T-helper 1 cell treated with Interleukin-12 subunit alpha and Interleukin-12 subunit beta and Interleukin-4 antibody, amounts not matched to agents 30 μg/mL and 1 μg/mL, for 36 hours (primary cell): ENCODE measurements around the gene DNAJB2.
A peak's percentile ranks its signal among the peaks of the same experiment; 100 is the strongest.
"Not testable (repeated sequence)": the region's sequence is repeated elsewhere in the genome, so short reads cannot be mapped to it uniquely, and the experiment has no call there.

Experiments used
- H3K27ac Mint-ChIP-seq: one replicate; pipeline ENCODE4 v1.8.0; 2021; ENCODE audit warnings: mild to moderate bottlenecking, mixed read lengths
- H3K27me3 Mint-ChIP-seq: one replicate; pipeline ENCODE4 v1.8.0; 2021; ENCODE audit warnings: low read depth, mixed read lengths
- H3K36me3 Mint-ChIP-seq: one replicate; pipeline ENCODE4 v1.8.0; 2021; ENCODE audit warnings: low read depth, mixed read lengths
- H3K4me1 Mint-ChIP-seq: one replicate; pipeline ENCODE4 v1.8.0; 2021; ENCODE audit warnings: low read depth, mixed read lengths
- H3K4me3 Mint-ChIP-seq: one replicate; pipeline ENCODE4 v1.8.0; 2021; ENCODE audit warnings: mild to moderate bottlenecking, moderate library complexity, mixed read lengths
- H3K9me3 Mint-ChIP-seq: one replicate; pipeline ENCODE4 v1.8.0; 2021; ENCODE audit warnings: mixed read lengths

DNAJB2 gene

GRCh38 chr2:219252084-219252483 is 27.1 kb upstream of the DNAJB2 start:
- Mint-ChIP-seq H3K36me3 (peaks cover 61% of the 10 kb centered on the region), H3K27me3 (no peaks in the 10 kb centered on the region), H3K4me1 (peaks cover 61% of the 10 kb centered on the region), H3K9me3 (no peaks in the 10 kb centered on the region), H3K27ac (peak overlapping the region; percentile 97), H3K4me3 (peak overlapping the region; percentile 99)

- H3K4me1 Mint-ChIP-seq, result peaks cover 56% of the 10 kb centered on the region
- no peaks in the 10 kb centered on the region for H3K27me3 Mint-ChIP-seq
- peaks cover 57% of the 10 kb centered on the region for H3K36me3 Mint-ChIP-seq
- H3K9me3 Mint-ChIP-seq, result no peaks in the 10 kb centered on the region
- peak overlapping the region; percentile 97 for H3K27ac Mint-ChIP-seq
- H3K4me3 Mint-ChIP-seq, result peak overlapping the region; percentile 99
Observed at GRCh38 chr2:219252570-219252899, 26.6 kb upstream of the DNAJB2 start.

DNA sequence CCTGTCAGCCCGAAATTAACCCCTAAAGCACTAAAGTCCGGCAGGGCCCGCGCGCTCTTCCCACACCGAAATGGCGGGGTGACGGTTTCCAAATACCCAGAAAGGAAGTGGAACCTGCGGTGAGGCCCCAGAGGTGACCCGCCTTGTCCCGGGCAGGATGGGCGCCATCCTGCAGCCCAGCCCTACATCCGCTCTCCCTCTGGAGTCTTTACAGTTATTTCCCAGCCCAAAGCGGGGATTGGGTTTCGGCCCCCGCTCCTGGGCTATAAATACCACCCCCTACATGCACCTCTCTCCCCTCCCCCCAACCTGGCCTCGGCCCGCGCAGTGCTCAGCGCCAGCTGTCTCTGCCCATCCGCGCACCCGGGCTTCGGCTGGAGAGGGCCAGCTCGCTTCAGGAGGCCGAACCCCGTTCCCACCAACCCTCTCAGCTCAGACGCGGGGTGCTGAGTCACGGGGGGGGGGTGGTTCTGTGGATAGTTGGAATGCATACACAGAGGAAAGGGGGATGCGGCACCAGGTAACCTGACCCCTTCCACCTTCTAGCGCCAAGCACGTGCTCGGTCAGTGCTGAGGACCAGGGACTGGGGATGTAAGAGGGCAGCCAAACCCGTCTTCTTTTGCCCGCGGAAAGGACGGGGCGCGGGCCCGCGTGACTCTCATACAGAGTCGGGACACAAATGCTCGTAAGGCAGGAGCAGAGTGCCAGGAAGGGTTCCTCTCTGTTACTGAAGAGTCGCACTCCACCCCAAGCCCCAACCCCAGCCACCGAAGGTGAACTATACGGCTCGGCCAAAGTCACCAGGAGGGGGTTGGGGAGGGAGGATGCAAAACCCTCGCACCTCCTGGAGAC is 26.0 kb upstream of the DNAJB2 start, which contains the start of gene TUBA4B:
Gene TUBA4B, plus strand, starts transcription at position 344 of the 853 bp plus-strand sequence. Its CDS starts 165 bp downstream, at position 509.
- peaks cover 51% of the 10 kb centered on the region for H3K36me3 Mint-ChIP-seq
- H3K4me3 Mint-ChIP-seq, result peak within 1 kb of the TSS; percentile 99
- H3K9me3 Mint-ChIP-seq, result no peaks in the 10 kb centered on the region
- peak within 1 kb of the TSS; percentile 97 for H3K27ac Mint-ChIP-seq
- no peaks in the 10 kb centered on the region for H3K27me3 Mint-ChIP-seq
- H3K4me1 Mint-ChIP-seq, result peaks cover 50% of the 10 kb centered on the region

DNA sequence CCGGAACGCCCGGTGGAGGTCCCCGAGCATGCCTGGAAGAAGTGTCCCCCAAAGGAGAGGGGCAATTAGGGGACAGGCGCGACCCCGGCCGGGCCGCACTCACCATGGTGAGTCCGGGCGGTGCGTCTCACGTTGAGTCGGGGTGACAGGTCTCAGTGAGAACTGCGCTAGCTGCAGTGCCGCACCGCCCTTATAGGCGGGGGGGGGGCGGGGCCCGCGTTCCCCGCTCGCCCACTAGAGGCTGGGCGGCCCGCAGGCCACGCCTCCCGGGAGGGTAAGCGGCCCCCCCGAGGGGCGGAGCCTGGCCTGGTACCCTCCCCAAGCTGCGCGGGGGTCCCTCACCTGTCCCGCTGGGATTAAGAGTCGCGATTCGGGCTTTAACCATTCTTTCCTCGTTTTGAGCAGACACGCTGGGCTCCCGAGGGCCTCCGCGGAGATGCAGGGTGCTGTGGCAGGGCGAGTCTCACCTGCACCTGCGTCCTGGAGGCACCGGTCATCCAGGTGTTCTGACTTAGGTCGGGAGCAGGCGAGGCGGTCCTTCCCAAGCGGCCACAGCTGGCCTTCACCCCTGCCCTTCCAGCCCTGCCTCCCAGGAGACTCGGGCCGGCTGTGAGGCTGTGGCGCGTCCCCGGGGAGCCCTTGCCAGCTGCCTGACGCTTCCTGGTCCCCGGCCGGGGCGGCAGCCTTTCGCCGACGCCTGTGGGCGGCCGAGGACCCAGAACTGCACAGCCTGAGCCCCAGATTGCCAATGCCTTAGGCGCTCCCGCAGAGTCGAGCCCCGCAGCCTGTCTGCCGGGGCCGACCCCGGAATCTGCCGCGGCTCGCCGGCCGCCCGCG is 25.2 kb upstream of the DNAJB2 start, which contains the start of gene TUBA4A:
Gene TUBA4A, minus strand, starts transcription at position 166 of the 837 bp plus-strand sequence. Its CDS starts 60 bp downstream, at position 106.
- Mint-ChIP-seq H3K4me1 (peaks cover 42% of the 10 kb centered on the region), H3K27me3 (no peaks in the 10 kb centered on the region), H3K36me3 (peaks cover 43% of the 10 kb centered on the region), H3K4me3 (peak within 1 kb of the TSS; percentile 99), H3K9me3 (no peaks in the 10 kb centered on the region), H3K27ac (peak within 1 kb of the TSS; percentile 97)

- Mint-ChIP-seq H3K9me3 (no peaks in the 10 kb centered on the region), H3K4me3 (peak overlapping the region; percentile 83), H3K27me3 (peaks cover 3% of the 10 kb centered on the region), H3K27ac (peak overlapping the region; percentile 95), H3K36me3 (peaks cover 35% of the 10 kb centered on the region), H3K4me1 (peaks cover 35% of the 10 kb centered on the region)
Observed at GRCh38 chr2:219254590-219255201, 24.5 kb upstream of the DNAJB2 start.

GRCh38 chr2:219258942-219259341 is 20.2 kb upstream of the DNAJB2 start:
- H3K4me3 Mint-ChIP-seq, H3K36me3 Mint-ChIP-seq, H3K9me3 Mint-ChIP-seq, H3K27ac Mint-ChIP-seq: not testable (repeated sequence)
- Mint-ChIP-seq H3K4me1 (peaks cover 11% of the 10 kb centered on the region), H3K27me3 (peaks cover 31% of the 10 kb centered on the region)

DNA sequence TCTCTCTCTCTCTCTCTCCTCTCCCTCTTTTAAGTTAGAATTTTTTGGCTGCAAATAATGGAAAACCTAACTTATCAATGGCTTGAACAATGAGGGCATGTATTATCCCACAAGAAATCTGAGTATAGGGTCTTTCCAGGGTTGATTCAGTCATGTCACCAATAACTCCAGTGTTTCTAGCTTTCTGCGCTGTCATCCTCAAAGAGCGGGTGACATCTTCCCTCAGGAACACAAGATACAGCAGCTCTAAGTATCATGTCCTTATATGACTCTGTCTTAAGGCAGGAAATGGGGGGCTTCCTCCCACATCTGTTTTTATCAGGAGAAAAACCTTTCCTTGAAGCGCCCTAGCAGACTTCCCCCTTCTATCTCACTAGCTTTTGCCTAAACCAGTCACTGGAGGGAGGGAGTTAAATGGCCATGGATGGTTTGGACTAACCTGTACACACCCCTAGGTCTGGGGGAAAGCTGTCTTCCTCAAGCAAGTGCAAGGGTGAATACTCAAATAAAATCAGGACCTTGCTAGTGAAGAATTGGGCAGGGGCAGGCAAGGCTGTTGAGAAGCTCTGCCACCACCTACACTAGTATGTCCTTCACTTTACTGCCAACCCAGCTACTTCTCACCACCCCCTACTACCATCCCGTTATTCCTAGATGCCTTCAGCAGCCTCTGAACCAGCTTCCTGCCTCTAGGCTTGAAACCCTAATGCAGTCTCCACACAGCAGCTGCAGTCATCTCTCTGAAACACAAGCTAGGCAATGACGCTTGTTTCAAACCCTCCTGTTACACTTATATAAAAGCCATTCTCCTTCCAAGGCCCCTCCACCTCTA is 17.9 kb upstream of the DNAJB2 start:
- Mint-ChIP-seq H3K27ac (no peak overlapping the region), H3K36me3 (no peaks in the 10 kb centered on the region), H3K9me3 (no peaks in the 10 kb centered on the region), H3K4me1 (no peaks in the 10 kb centered on the region), H3K27me3 (peaks cover 31% of the 10 kb centered on the region), H3K4me3 (no peak overlapping the region)

- Mint-ChIP-seq H3K9me3 (no peaks in the 10 kb centered on the region), H3K27me3 (peaks cover 14% of the 10 kb centered on the region), H3K4me1 (no peaks in the 10 kb centered on the region), H3K4me3 (no peak overlapping the region), H3K36me3 (no peaks in the 10 kb centered on the region), H3K27ac (no peak overlapping the region)
Observed at GRCh38 chr2:219266232-219266631, 12.9 kb upstream of the DNAJB2 start.

DNA sequence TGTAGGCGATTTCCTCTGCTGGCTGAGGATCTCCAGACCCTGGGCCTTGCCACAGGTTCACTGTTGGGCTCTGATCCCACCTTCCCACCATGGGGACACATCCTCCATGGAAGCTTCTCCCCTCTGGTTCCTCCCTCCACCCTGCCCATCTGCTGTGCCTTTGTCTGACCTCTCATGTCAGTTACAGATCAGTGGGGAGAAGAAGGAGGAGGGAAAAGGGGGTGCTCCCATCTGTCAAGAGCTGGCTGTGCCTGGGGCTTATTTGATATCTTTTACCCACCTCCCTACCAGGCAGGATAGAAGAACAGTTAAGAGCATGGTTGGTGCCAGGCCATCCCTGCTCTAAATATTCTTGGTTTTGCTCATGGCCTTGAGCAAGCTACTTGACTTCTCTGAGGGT is 12.3 kb upstream of the DNAJB2 start:
- no peaks in the 10 kb centered on the region for H3K9me3 Mint-ChIP-seq
- peaks cover 9% of the 10 kb centered on the region for H3K27me3 Mint-ChIP-seq
- no peaks in the 10 kb centered on the region for H3K36me3 Mint-ChIP-seq
- H3K4me3 Mint-ChIP-seq, result no peak overlapping the region
- H3K4me1 Mint-ChIP-seq, result no peaks in the 10 kb centered on the region
- no peak overlapping the region for H3K27ac Mint-ChIP-seq

DNA sequence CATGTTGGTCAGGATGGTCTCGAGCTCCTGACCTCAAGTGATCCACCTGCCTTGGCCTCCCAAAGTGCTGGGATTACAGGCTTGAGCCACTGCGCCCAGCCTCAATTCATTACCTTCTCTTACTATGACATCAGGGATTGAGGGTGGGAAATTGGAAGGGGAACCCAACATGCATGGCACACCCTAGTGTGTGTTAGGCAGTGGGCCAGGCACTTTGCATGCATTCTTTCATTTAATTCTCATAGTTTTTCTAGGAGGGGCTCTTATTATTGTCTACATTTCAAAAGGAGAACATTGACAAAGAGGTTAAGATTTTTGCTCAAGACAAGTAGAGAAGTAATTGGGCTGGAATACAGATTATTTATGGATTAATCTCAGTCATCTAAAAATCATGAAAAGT is 10.9 kb upstream of the DNAJB2 start:
- Mint-ChIP-seq H3K4me3 (no peak overlapping the region), H3K36me3 (no peaks in the 10 kb centered on the region), H3K27me3 (peaks cover 6% of the 10 kb centered on the region), H3K4me1 (no peaks in the 10 kb centered on the region), H3K9me3 (no peaks in the 10 kb centered on the region), H3K27ac (no peak overlapping the region)

- no peak overlapping the region for H3K27ac Mint-ChIP-seq
Observed at GRCh38 chr2:219269362-219270054, 9.7 kb upstream of the DNAJB2 start.

GRCh38 chr2:219270055-219270372 is 9.2 kb upstream of the DNAJB2 start:
- Mint-ChIP-seq H3K27me3 (peaks cover 10% of the 10 kb centered on the region), H3K4me1 (no peaks in the 10 kb centered on the region), H3K27ac (no peak overlapping the region), H3K36me3 (no peaks in the 10 kb centered on the region), H3K9me3 (no peaks in the 10 kb centered on the region), H3K4me3 (no peak overlapping the region)

More at GRCh38 chr2:219269362-219270054, 9.7 kb upstream of the DNAJB2 start:
- H3K4me3 Mint-ChIP-seq, result no peak overlapping the region
- no peaks in the 10 kb centered on the region for H3K36me3 Mint-ChIP-seq
- no peaks in the 10 kb centered on the region for H3K9me3 Mint-ChIP-seq
- peaks cover 6% of the 10 kb centered on the region for H3K27me3 Mint-ChIP-seq
- no peaks in the 10 kb centered on the region for H3K4me1 Mint-ChIP-seq

- no peak overlapping the region for H3K27ac Mint-ChIP-seq
- no peaks in the 10 kb centered on the region for H3K9me3 Mint-ChIP-seq
- H3K36me3 Mint-ChIP-seq, result no peaks in the 10 kb centered on the region
- H3K4me3 Mint-ChIP-seq, result no peak overlapping the region
- peaks cover 10% of the 10 kb centered on the region for H3K27me3 Mint-ChIP-seq
- H3K4me1 Mint-ChIP-seq, result no peaks in the 10 kb centered on the region
Observed at GRCh38 chr2:219271021-219271420, 8.1 kb upstream of the DNAJB2 start.
